SKM-1 (cell line): ENCODE measurements around the gene MYO1F.
"Not testable (repeated sequence)": the region's sequence is repeated elsewhere in the genome, so short reads cannot be mapped to it uniquely, and the experiment has no call there.

ENCODE experiments used
- DNase-seq: peaks from one replicate; lab custom pipeline; 2025; ENCODE audit not compliant: unreplicated experiment; lab: John Stamatoyannopoulos, UW

Gene MYO1F

GRCh38 chr19:8567522-8568172 lies 9.6 kb downstream of the MYO1F start:
- DNase-seq, result peak; percentile 73

GRCh38 chr19:8566855-8567254 lies 10.4 kb downstream of the MYO1F start:
- peak; percentile 37 for DNase-seq

- DNase-seq, result not testable (repeated sequence)
Measured at GRCh38 chr19:8564866-8565265, 12.4 kb downstream of the MYO1F start.

- no peak for DNase-seq
Measured at GRCh38 chr19:8561075-8561764, 16.0 kb downstream of the MYO1F start.

GRCh38 chr19:8558325-8558724 lies 18.9 kb downstream of the MYO1F start:
- no peak for DNase-seq

GRCh38 chr19:8557642-8558238 lies 19.5 kb downstream of the MYO1F start:
- DNase-seq, result no peak

- not testable (repeated sequence) for DNase-seq
Measured at GRCh38 chr19:8553729-8554128, 23.5 kb downstream of the MYO1F start.

GRCh38 chr19:8552810-8553209 lies 24.4 kb downstream of the MYO1F start:
- DNase-seq, result no peak

- DNase-seq, result no peak
Measured at GRCh38 chr19:8550070-8550469, 27.2 kb downstream of the MYO1F start.

GRCh38 chr19:8545743-8546142 lies 31.5 kb downstream of the MYO1F start:
- DNase-seq, result no peak

- DNase-seq, result no peak
Measured at GRCh38 chr19:8544168-8544567, 33.1 kb downstream of the MYO1F start.

GRCh38 chr19:8539621-8540149 lies 37.6 kb downstream of the MYO1F start:
- DNase-seq, result no peak

- DNase-seq, result no peak
Measured at GRCh38 chr19:8537099-8537498, 40.1 kb downstream of the MYO1F start.

GRCh38 chr19:8536282-8536681 lies 41.0 kb downstream of the MYO1F start:
- DNase-seq, result no peak

GRCh38 chr19:8532225-8532624 lies 45.0 kb downstream of the MYO1F start:
- DNase-seq, result no peak

GRCh38 chr19:8531470-8531869 lies 45.8 kb downstream of the MYO1F start:
- no peak for DNase-seq

- no peak for DNase-seq
Measured at GRCh38 chr19:8530061-8530679, 47.1 kb downstream of the MYO1F start.

- no peak for DNase-seq
Measured at GRCh38 chr19:8529369-8530006, 47.8 kb downstream of the MYO1F start.

GRCh38 chr19:8528500-8528899 lies 48.7 kb downstream of the MYO1F start:
- no peak for DNase-seq

- DNase-seq, result no peak
Measured at GRCh38 chr19:8526345-8527091, 50.7 kb downstream of the MYO1F start.

GRCh38 chr19:8525401-8525684 lies 51.9 kb downstream of the MYO1F start:
- no peak for DNase-seq
